Measurements from ENCODE around the gene TRIO. TPM values are rescaled to one million over a fixed set of nuclear protein-coding genes. Genes with fewer than 3 reads are reported as not detected.

Gene TRIO
- total RNA-seq, 2 donors from 2014 or later = 62.0 to 137 TPM

- intact Hi-C loops (cut with DNase I) = no loop called here
- no peak for ATAC-seq
- TF ChIP-seq CTCF (IDR thresholded peaks at IDR 0.05) = no peak
- TF ChIP-seq POLR2A (IDR thresholded peaks at IDR 0.05) = no peak
- H3K4me3 ChIP-seq = no peak overlapping the region
- no peaks in the 10 kb centered on the region for H3K9me3 ChIP-seq
- no peak for DNase-seq
- WGBS, 2 donors = 89 to 90% methylated on average over 4 of the region's 4 CpGs
- no peak overlapping the region for H3K27ac ChIP-seq
- H3K36me3 ChIP-seq (replicated peaks in 1 of 2; ENCODE audit: insufficient read depth in 1 of 2, low read depth in 2 of 2) = peaks cover 0 to 6% of the 10 kb centered on the region in 2 donors
- H3K27me3 ChIP-seq = no peaks in the 10 kb centered on the region
- H3K4me1 ChIP-seq = peaks cover 32% of the 10 kb centered on the region
Measured at GRCh38 chr5:14313986-14314690, 171.0 kb downstream of the TRIO start.

- intact Hi-C loops (cut with DNase I) = no loop called here
- no peak for DNase-seq
- Histone ChIP-seq H3K27me3 (no peaks in the 10 kb centered on the region), H3K36me3 (replicated peaks in 1 of 2; ENCODE audit: insufficient read depth in 1 of 2, low read depth in 2 of 2) (peaks cover 0 to 6% of the 10 kb centered on the region in 2 donors), H3K9me3 (no peaks in the 10 kb centered on the region), H3K4me1 (peaks cover 11% of the 10 kb centered on the region), H3K4me3 (no peak overlapping the region), H3K27ac (no peak overlapping the region)
- no peak for TF ChIP-seq CTCF (IDR thresholded peaks at IDR 0.05)
- no peak for TF ChIP-seq POLR2A (IDR thresholded peaks at IDR 0.05)
- no peak for ATAC-seq
- WGBS, 2 donors = 88 to 91% methylated on average over 11 to 12 of the region's 12 CpGs
Measured at GRCh38 chr5:14316471-14316870, 173.3 kb downstream of the TRIO start.

GRCh38 chr5:14319102-14319501, 176.0 kb downstream of the TRIO start:
- H3K27me3 ChIP-seq = no peaks in the 10 kb centered on the region
- 30 to 59% methylated on average over 1 of the region's 1 CpG for WGBS, 2 donors
- H3K9me3 ChIP-seq = no peaks in the 10 kb centered on the region
- H3K4me3 ChIP-seq = no peak overlapping the region
- intact Hi-C loops (cut with DNase I) = no loop called here
- no peak for TF ChIP-seq POLR2A (IDR thresholded peaks at IDR 0.05)
- TF ChIP-seq CTCF (IDR thresholded peaks at IDR 0.05) = no peak
- peaks cover 0 to 6% of the 10 kb centered on the region in 2 donors for H3K36me3 ChIP-seq (replicated peaks in 1 of 2; ENCODE audit: insufficient read depth in 1 of 2, low read depth in 2 of 2)
- H3K4me1 ChIP-seq = no peaks in the 10 kb centered on the region
- no peak overlapping the region for H3K27ac ChIP-seq
- DNase-seq (no peak), ATAC-seq (no peak)

- DNase-seq (no peak), ATAC-seq (no peak)
- intact Hi-C loops (cut with DNase I) = no loop called here
- no peaks in the 10 kb centered on the region for H3K4me1 ChIP-seq
- no peaks in the 10 kb centered on the region for H3K9me3 ChIP-seq
- H3K27me3 ChIP-seq = no peaks in the 10 kb centered on the region
- TF ChIP-seq CTCF (IDR thresholded peaks at IDR 0.05) (no peak), POLR2A (IDR thresholded peaks at IDR 0.05) (no peak)
- H3K4me3 ChIP-seq = no peak overlapping the region
- H3K36me3 ChIP-seq (replicated peaks in 1 of 2; ENCODE audit: insufficient read depth in 1 of 2, low read depth in 2 of 2) = peaks cover 0 to under 1% of the 10 kb centered on the region in 2 donors
- H3K27ac ChIP-seq = no peak overlapping the region
- WGBS, 2 donors = 93 to 96% methylated on average over 3 of the region's 3 CpGs
Measured at GRCh38 chr5:14321936-14322335, 178.8 kb downstream of the TRIO start.
